OCI-LY1 (cell line): ENCODE data around the gene ARHGAP21.
A peak's percentile ranks its signal among the peaks of the same experiment; 100 is the strongest.

Experiments
- H2AFZ ChIP-seq: fragments of 200-600 bp; sonication (generic), shearing (Covaris generic); 2 replicates; pipeline ENCODE4 v1.6.0; 2014; ENCODE audit warnings: antibody characterized with exemption, mild to moderate bottlenecking, low read length
- H3F3A ChIP-seq: fragments of 200-600 bp; sonication (generic), shearing (Covaris generic); 2 replicates; pipeline ENCODE4 v1.6.0; 2014; ENCODE audit warnings: mild to moderate bottlenecking, antibody characterized with exemption, low read length, moderate library complexity; ENCODE audit not compliant: insufficient read depth
- H3K27ac ChIP-seq: fragments of 200-600 bp; sonication (generic); 2 replicates; pipeline ENCODE4 v1.5.1; 2014; ENCODE audit warnings: low read length, mixed run types, mild to moderate bottlenecking, low read depth; ENCODE audit not compliant: poor library complexity, severe bottlenecking
- H3K27me3 ChIP-seq: fragments of 200-600 bp; sonication (generic); 2 replicates; pipeline ENCODE4 v1.6.0; 2014; ENCODE audit warnings: antibody characterized with exemption, mild to moderate bottlenecking, low read length, moderate library complexity; ENCODE audit not compliant: insufficient read depth
- H3K36me3 ChIP-seq: fragments of 200-600 bp; sonication (generic); 2 replicates; pipeline ENCODE4 v1.6.1; 2014; ENCODE audit warnings: mild to moderate bottlenecking, antibody characterized with exemption, low read length, moderate library complexity, mixed read lengths; ENCODE audit not compliant: insufficient read depth
- H3K4me1 ChIP-seq: fragments of 200-600 bp; sonication (generic); 2 replicates; pipeline ENCODE4 v1.5.1; 2014; ENCODE audit warnings: mild to moderate bottlenecking, low read length, moderate library complexity; ENCODE audit not compliant: insufficient read depth, severe bottlenecking
- H3K4me2 ChIP-seq: fragments of 200-600 bp; sonication (generic), shearing (Covaris generic); 2 replicates; pipeline ENCODE4 v1.6.1; 2014; ENCODE audit warnings: low read length
- H3K4me3 ChIP-seq: fragments of 200-600 bp; sonication (generic); 2 replicates; pipeline ENCODE4 v1.5.1; 2014; ENCODE audit warnings: low read length, low read depth, mild to moderate bottlenecking, mixed read lengths; ENCODE audit not compliant: poor library complexity, severe bottlenecking
- H3K79me2 ChIP-seq: fragments of 200-600 bp; shearing (Covaris generic); 2 replicates; pipeline ENCODE4 v1.6.1; 2016; ENCODE audit warnings: mixed run types, low read length, mixed read lengths; ENCODE audit not compliant: insufficient read depth
- H3K9ac ChIP-seq: fragments of 200-600 bp; sonication (generic), shearing (Covaris generic); 2 replicates; pipeline ENCODE4 v1.6.1; 2014; ENCODE audit warnings: mild to moderate bottlenecking, low read length, mixed read lengths
- H3K9me2 ChIP-seq: fragments of 200-600 bp; sonication (generic), shearing (Covaris generic); 2 replicates; pipeline ENCODE4 v1.6.1; 2014; ENCODE audit warnings: low read depth, mild to moderate bottlenecking, low read length, mixed read lengths
- H3K9me3 ChIP-seq: fragments of 200-600 bp; shearing (Covaris generic); 2 replicates; pipeline ENCODE4 v1.6.1; 2014; ENCODE audit warnings: low read length, mixed read lengths
- H4K20me1 ChIP-seq: fragments of 200-600 bp; sonication (generic), shearing (Covaris generic); 2 replicates; pipeline ENCODE4 v1.6.0; 2016; ENCODE audit warnings: mild to moderate bottlenecking, low read length; ENCODE audit not compliant: insufficient read depth
- EZH2 ChIP-seq: fragments of 200-600 bp; sonication (generic), shearing (Covaris generic); IDR thresholded peaks from 2 replicates; pipeline ENCODE4 v1.8.0; 2017; ENCODE audit warnings: borderline replicate concordance, mixed run types, mild to moderate bottlenecking, antibody characterized with exemption, low read length, moderate library complexity, mixed read lengths
- TF ChIP-seq, protein P1 (sequence below): fragments of 200-600 bp; sonication (generic), shearing (Covaris generic); IDR thresholded peaks from 2 replicates; pipeline ENCODE4 v1.5.1; 2017; ENCODE audit warnings: mild to moderate bottlenecking, antibody characterized with exemption, low read length, moderate library complexity, mixed read lengths

ARHGAP21 gene

DNA sequence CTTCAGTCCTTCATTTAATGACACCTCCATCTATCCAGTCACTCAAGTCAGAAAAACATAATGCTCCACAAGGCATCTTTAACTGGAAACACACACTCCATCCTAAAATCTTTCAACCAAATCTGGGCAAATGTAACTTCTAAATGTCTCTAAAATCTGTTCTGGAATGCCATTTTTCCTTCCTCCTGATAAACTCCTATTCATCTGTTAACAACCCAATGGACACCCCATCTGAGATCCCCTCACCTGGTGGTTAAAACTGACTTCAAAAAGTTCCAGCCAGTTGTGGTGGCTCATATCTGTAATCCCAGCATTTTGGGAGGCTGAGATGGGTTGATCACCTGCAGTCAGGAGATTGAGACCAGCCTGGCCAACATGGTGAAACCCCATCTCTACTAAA lies 78.7 kb downstream of the ARHGAP21 start:
- H3K27me3 ChIP-seq = no peaks in the 10 kb centered on the region
- TF ChIP-seq, protein P1, sequence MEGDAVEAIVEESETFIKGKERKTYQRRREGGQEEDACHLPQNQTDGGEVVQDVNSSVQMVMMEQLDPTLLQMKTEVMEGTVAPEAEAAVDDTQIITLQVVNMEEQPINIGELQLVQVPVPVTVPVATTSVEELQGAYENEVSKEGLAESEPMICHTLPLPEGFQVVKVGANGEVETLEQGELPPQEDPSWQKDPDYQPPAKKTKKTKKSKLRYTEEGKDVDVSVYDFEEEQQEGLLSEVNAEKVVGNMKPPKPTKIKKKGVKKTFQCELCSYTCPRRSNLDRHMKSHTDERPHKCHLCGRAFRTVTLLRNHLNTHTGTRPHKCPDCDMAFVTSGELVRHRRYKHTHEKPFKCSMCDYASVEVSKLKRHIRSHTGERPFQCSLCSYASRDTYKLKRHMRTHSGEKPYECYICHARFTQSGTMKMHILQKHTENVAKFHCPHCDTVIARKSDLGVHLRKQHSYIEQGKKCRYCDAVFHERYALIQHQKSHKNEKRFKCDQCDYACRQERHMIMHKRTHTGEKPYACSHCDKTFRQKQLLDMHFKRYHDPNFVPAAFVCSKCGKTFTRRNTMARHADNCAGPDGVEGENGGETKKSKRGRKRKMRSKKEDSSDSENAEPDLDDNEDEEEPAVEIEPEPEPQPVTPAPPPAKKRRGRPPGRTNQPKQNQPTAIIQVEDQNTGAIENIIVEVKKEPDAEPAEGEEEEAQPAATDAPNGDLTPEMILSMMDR = no peak
- no peak for TF ChIP-seq EZH2
- H3K4me1 ChIP-seq = no peaks in the 10 kb centered on the region
- no peak overlapping the region for H3K4me2 ChIP-seq
- no peak overlapping the region for H3K27ac ChIP-seq
- H3K79me2 ChIP-seq = no peaks in the 10 kb centered on the region
- H3K9me2 ChIP-seq = no peaks in the 10 kb centered on the region
- H4K20me1 ChIP-seq = no peaks in the 10 kb centered on the region
- H3K36me3 ChIP-seq = no peaks in the 10 kb centered on the region
- no peak overlapping the region for H2AFZ ChIP-seq
- H3F3A ChIP-seq = no peaks in the 10 kb centered on the region
- no peaks in the 10 kb centered on the region for H3K9me3 ChIP-seq
- no peak overlapping the region for H3K9ac ChIP-seq
- no peak overlapping the region for H3K4me3 ChIP-seq

DNA sequence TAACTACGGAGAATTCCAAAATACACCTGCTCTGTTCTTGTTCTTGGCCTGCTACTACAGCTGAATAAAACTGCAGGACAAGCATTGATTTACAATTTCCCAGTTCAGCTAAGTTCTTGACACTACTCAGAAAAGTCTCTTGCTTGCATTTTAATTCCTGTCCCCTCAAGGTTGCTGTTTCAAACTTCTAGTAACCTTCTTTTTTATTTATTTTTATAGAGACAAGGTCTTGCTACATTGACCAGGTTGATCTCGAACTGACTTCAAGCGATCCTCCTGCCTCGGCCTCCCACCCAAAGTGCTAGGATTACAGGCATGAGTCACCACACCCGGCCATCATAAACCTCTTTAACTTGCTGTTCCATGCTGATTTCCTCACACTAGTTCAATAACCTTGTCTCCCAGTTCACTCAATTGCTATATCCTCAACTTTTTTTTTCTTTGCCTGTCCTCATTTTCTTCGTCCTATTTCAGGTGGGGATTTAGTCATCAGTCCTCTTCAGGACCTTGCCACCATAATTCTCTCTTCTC lies 79.9 kb downstream of the ARHGAP21 start:
- TF ChIP-seq, protein P1 = no peak
- TF ChIP-seq EZH2 = no peak
- no peaks in the 10 kb centered on the region for H3K36me3 ChIP-seq

DNA sequence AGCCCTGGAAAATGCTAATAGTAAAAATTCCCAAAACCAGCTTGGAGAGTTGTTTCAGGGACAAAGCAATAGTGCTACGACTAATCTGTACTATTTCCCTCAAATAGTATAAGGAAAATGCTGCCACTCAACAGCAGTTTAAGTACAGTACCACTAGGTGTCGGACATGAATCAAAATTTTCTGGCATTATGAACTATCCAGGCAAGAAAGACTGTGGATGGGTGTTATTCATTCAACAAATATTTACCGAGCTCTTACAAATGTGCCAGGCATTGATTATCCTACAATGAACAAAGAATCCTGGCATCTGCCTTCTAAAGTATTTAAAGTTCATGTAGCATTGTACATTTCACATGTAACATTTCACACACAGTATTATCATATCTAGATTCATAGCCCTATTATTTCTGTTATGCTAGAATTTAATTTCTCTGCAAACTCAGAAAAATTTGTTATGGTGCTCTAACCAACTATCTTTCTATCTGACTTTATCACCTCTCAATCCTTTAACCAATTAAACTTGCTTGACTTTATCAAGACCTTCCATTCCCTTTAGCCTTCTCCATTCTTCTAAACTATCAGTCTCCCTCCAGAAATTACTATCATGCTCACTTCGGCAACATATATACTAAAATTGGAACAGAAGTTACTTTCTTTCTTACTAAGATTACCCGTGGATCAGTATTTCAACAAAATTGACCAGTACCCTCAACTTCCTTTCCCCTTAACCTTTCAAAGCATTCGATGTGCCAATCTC lies 80.6 kb downstream of the ARHGAP21 start:
- Histone ChIP-seq H3K79me2 (no peaks in the 10 kb centered on the region), H4K20me1 (no peaks in the 10 kb centered on the region), H3K4me2 (no peak overlapping the region), H3K9me2 (no peaks in the 10 kb centered on the region), H3K27me3 (no peaks in the 10 kb centered on the region), H3K4me1 (no peaks in the 10 kb centered on the region), H3K27ac (no peak overlapping the region), H3F3A (no peaks in the 10 kb centered on the region), H2AFZ (no peak overlapping the region), H3K4me3 (no peak overlapping the region), H3K9ac (no peak overlapping the region), H3K9me3 (no peaks in the 10 kb centered on the region), H3K36me3 (no peaks in the 10 kb centered on the region)
- no peak for TF ChIP-seq EZH2
- TF ChIP-seq, protein P1 = peak; percentile 81

More for the DNA sequence above, 79.9 kb downstream of the ARHGAP21 start:
- no peaks in the 10 kb centered on the region for H3K9me3 ChIP-seq
- H3K4me1 ChIP-seq = no peaks in the 10 kb centered on the region
- no peak overlapping the region for H3K27ac ChIP-seq
- no peaks in the 10 kb centered on the region for H3K79me2 ChIP-seq
- H2AFZ ChIP-seq = no peak overlapping the region
- no peak overlapping the region for H3K4me3 ChIP-seq
- no peaks in the 10 kb centered on the region for H3F3A ChIP-seq
- no peaks in the 10 kb centered on the region for H3K9me2 ChIP-seq
- no peaks in the 10 kb centered on the region for H3K27me3 ChIP-seq
- no peak overlapping the region for H3K4me2 ChIP-seq
- H3K9ac ChIP-seq = no peak overlapping the region
- no peaks in the 10 kb centered on the region for H4K20me1 ChIP-seq
